Activated CD8-positive, alpha-beta T cell treated with anti-CD3 and anti-CD28 coated beads for 36 hours (primary cell): Measurements from ENCODE around the gene TBCCD1. TPM values are rescaled to one million over a fixed set of nuclear protein-coding genes. Genes with fewer than 3 reads are reported as not detected.
"Not testable (repeated sequence)": the region's sequence is repeated elsewhere in the genome, so short reads cannot be mapped to it uniquely, and the experiment has no call there.

Source experiments
- ATAC-seq: fragments of 200-7000 bp; cut with Tn5 transposase; one replicate; pipeline ENCODE4 v1.10.0; 2021; ENCODE audit warnings: mild to moderate bottlenecking, moderate library complexity
- CTCF ChIA-PET: fragments of 350-600 bp; sonication (Branson Sonifier 250); formaldehyde crosslinking; loops from one replicate; lab custom pipeline; 2021; ENCODE audit warnings: antibody characterized with exemption; lab: Charles Lee
- POLR2A ChIA-PET: fragments of 350-600 bp; sonication (Branson Sonifier 250); formaldehyde crosslinking; loops from one replicate; lab custom pipeline; 2021; ENCODE audit warnings: antibody characterized with exemption; lab: Charles Lee
- DNase-seq: peaks from one replicate; pipeline ENCODE4 v3.0.0-alpha.2; 2020
- H3K27ac Mint-ChIP-seq: one replicate; pipeline ENCODE4 v1.8.0; 2021; ENCODE audit warnings: mild to moderate bottlenecking, mixed read lengths
- H3K27me3 Mint-ChIP-seq: one replicate; pipeline ENCODE4 v1.8.0; 2021; ENCODE audit warnings: mixed read lengths
- H3K36me3 Mint-ChIP-seq: one replicate; pipeline ENCODE4 v1.8.0; 2021; ENCODE audit warnings: low read depth, mixed read lengths
- H3K4me1 Mint-ChIP-seq: one replicate; pipeline ENCODE4 v1.8.0; 2021; ENCODE audit warnings: low read depth, mixed read lengths
- H3K4me3 Mint-ChIP-seq: one replicate; pipeline ENCODE4 v1.8.0; 2021; ENCODE audit warnings: mild to moderate bottlenecking, moderate library complexity, mixed read lengths
- H3K9me3 Mint-ChIP-seq: one replicate; pipeline ENCODE4 v1.8.0; 2021; ENCODE audit warnings: mixed read lengths
- intact Hi-C: fragments of 100-400 bp; cut with micrococcal nuclease; formaldehyde crosslinking; loops from one replicate; pipeline ENCODE4 v1.10.0; 2022
- total RNA-seq, 2 experiments: library from RNA; stranded (reverse); gene quantifications; one replicate each; pipeline ENCODE4 v1.2.3, GENCODE V29; 2021
- TF ChIP-seq, protein P1 (sequence below): fragments of 200-600 bp; IDR thresholded peaks from one replicate; pipeline ENCODE4 v1.8.0; 2022; ENCODE audit warnings: antibody characterized with exemption, mild to moderate bottlenecking

Gene TBCCD1
- total RNA-seq, 2 experiments from 2014 or later, result 9.8 to 10.8 TPM

DNA sequence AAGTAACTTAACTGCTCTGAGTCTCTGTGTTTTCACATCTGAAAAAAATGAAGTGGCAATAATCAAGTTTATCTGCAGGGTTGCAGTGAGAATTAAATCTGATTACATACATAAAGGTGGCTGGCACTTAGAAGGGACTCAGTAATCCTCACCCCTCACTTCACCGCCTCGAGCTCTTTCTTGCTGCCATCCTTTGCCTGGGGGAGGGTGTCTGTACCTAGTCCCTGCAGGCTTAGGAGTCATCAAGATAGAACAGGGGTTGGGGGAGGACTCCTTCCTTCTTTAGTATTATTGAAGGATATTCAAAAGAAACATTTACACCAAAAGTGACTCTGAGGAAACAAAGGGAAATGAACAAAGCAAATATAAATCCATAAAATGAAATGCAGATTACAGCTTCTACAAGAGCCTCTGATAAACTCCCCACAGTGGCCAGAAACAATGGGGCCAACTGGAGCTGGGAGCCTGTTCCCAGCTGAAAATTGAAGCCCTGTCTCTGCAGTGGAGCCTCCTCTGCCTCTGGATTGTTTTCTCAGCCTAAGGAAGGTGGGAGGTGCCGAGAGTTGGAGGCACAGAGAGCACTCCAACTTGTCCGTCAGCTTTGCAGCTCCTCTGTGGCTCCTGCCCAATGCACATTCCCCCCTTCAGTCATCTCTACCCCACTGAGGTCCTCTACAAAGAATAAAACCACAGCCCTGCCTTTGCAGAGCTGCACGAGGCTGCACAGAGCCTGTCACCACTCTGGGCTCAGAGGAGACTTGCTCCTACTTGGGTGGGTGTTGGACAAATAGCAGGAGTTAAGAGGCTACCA is 64.8 kb downstream of the TBCCD1 start:
- intact Hi-C loops, result no loop called here
- H3K27me3 Mint-ChIP-seq, result no peaks in the 10 kb centered on the region
- POLR2A ChIA-PET, result no interaction called here
- peak; percentile 23 for DNase-seq
- no peaks in the 10 kb centered on the region for H3K36me3 Mint-ChIP-seq
- ATAC-seq, result peak; percentile 69
- TF ChIP-seq, protein P1, sequence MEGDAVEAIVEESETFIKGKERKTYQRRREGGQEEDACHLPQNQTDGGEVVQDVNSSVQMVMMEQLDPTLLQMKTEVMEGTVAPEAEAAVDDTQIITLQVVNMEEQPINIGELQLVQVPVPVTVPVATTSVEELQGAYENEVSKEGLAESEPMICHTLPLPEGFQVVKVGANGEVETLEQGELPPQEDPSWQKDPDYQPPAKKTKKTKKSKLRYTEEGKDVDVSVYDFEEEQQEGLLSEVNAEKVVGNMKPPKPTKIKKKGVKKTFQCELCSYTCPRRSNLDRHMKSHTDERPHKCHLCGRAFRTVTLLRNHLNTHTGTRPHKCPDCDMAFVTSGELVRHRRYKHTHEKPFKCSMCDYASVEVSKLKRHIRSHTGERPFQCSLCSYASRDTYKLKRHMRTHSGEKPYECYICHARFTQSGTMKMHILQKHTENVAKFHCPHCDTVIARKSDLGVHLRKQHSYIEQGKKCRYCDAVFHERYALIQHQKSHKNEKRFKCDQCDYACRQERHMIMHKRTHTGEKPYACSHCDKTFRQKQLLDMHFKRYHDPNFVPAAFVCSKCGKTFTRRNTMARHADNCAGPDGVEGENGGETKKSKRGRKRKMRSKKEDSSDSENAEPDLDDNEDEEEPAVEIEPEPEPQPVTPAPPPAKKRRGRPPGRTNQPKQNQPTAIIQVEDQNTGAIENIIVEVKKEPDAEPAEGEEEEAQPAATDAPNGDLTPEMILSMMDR, result no peak
- no peak overlapping the region for H3K27ac Mint-ChIP-seq
- H3K4me3 Mint-ChIP-seq, result no peak overlapping the region
- H3K4me1 Mint-ChIP-seq, result peaks cover 15% of the 10 kb centered on the region
- CTCF ChIA-PET, result interaction anchor here (0.7 to 2.8 kb wide), 4 partner anchors 11 to 115 kb away, joined by 3 to 9 read pairs (median 4); no protein-coding TSS in a partner anchor
- H3K9me3 Mint-ChIP-seq, result peaks cover 13% of the 10 kb centered on the region

DNA sequence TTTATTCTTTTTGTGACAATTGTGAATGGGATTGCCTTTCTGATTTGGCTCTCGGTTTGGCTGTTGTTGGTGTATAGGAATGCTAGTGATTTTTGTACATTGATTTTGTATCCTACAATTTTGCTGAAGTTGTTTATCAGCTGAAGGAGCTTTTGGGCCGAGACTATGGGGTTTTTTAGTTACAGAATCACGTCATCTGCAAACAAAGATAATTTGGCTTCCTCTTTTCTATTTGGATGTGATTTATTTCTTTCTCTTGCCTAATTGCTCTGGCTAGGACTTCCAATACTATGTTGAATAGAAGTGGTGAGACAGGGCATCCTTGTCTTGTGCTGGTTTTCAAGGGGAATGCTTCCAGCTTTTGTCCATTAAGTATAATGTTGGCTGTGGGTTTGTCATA is 67.2 kb downstream of the TBCCD1 start:
- H3K4me3 Mint-ChIP-seq, DNase-seq, ATAC-seq, POLR2A ChIA-PET, CTCF ChIA-PET, H3K36me3 Mint-ChIP-seq, H3K27ac Mint-ChIP-seq, intact Hi-C loops, H3K27me3 Mint-ChIP-seq: not testable (repeated sequence)
- Mint-ChIP-seq H3K9me3 (peaks cover 13% of the 10 kb centered on the region), H3K4me1 (peaks cover 11% of the 10 kb centered on the region)

DNA sequence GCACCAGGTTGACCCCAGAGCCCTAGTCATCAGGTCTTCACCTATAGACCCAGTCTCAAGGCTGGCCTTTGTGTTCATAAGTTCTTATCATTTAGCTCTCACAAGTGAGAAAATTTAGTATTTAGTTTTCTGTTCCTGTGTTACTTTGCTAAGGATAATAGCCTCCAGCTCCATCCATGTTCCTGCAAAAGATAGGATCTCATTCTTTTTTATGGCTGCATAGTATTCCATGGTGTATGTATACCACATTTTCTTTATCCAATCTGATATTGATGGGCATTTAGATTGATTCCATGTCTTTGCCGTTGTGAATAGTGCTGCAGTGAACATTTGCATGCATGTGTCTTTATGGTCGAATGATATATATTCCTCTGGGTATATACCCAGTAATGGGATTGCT is 69.1 kb downstream of the TBCCD1 start:
- POLR2A ChIA-PET, H3K27ac Mint-ChIP-seq, H3K36me3 Mint-ChIP-seq, ATAC-seq, H3K27me3 Mint-ChIP-seq, DNase-seq, H3K4me1 Mint-ChIP-seq, H3K4me3 Mint-ChIP-seq, CTCF ChIA-PET, intact Hi-C loops: not testable (repeated sequence)
- H3K9me3 Mint-ChIP-seq, result peaks cover 13% of the 10 kb centered on the region

DNA sequence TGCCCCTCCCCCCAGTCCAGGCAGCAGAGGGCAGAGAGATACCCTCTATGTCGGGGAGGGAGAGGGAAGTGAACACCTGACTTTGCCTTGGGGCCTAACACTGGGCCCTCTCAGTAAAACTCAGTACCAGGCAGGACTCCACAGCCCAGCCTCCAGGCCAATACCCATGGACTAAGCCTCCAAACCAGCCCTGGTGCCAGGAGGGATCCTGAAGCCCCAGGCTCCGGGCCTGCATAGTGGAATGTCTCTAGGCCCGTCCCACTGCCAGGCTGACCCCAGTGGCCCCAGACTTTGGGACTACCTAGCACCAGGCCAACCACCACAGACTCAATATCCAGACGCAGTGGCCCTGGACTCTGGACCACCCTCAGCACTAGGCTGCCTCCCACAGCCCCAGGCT is 69.5 kb downstream of the TBCCD1 start:
- no peak for ATAC-seq
- DNase-seq, result no peak
- TF ChIP-seq, protein P1, result no peak
- Mint-ChIP-seq H3K4me3 (no peak overlapping the region), H3K9me3 (peaks cover 13% of the 10 kb centered on the region), H3K27ac (no peak overlapping the region), H3K27me3 (peaks cover 2% of the 10 kb centered on the region), H3K36me3 (no peaks in the 10 kb centered on the region), H3K4me1 (peaks cover 6% of the 10 kb centered on the region)
- intact Hi-C loops, result no loop called here
- ChIA-PET CTCF (no interaction called here), POLR2A (no interaction called here)

DNA sequence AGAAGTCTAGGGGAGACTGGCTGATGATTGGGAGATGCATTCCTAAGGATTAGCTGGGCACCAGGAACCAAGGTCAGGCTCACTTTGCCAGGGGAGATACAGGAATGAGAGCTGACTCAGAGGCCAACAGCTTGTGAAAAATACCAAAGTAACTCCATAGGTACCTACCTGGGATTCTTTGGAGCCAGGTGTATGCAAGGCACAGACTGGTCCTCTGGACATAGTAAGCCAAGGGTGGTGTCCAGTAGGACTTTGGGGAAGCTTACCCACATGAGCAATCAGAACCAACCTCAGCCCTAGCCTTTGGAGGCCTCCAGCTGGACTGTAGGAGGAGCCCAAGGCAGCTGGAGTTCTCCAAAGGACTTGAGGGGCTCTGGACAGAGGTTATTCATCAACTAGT is 70.5 kb downstream of the TBCCD1 start:
- Mint-ChIP-seq H3K27ac (no peak overlapping the region), H3K4me3 (no peak overlapping the region), H3K27me3 (peaks cover 2% of the 10 kb centered on the region), H3K36me3 (no peaks in the 10 kb centered on the region), H3K9me3 (peaks cover 13% of the 10 kb centered on the region), H3K4me1 (peaks cover 4% of the 10 kb centered on the region)
- DNase-seq (no peak), ATAC-seq (no peak)
- CTCF ChIA-PET, result interaction anchor here (2.9 kb wide), 1 partner anchor 43 kb away, joined by 17 read pairs; no protein-coding TSS in a partner anchor
- POLR2A ChIA-PET, result interaction anchor here (0.6 to 1.2 kb wide), 2 partner anchors 40 to 49 kb away, joined by 3 read pairs; no protein-coding TSS in a partner anchor
- TF ChIP-seq, protein P1, result no peak
- intact Hi-C loops, result no loop called here

Other genes with a start within 250 kb of the TBCCD1 start
- gene DGKG, start 205.1 kb downstream of the TBCCD1 start, total RNA-seq, result under 1 TPM; 0.18 to 0.36 TPM
- gene CRYGS, start 23.0 kb downstream of the TBCCD1 start, total RNA-seq, result 1 to 10 TPM; 1.4 to 2.6 TPM
- gene DNAJB11, start 3.4 kb upstream of the TBCCD1 start, total RNA-seq, result 10 to 100 TPM; 30.0 to 31.5 TPM
- gene AHSG, start 45.7 kb upstream of the TBCCD1 start, total RNA-seq, result not detected
- not detected for gene FETUB, start 73.1 kb upstream of the TBCCD1 start, total RNA-seq
- not detected for gene HRG, start 98.7 kb upstream of the TBCCD1 start, total RNA-seq
- gene KNG1, start 150.0 kb upstream of the TBCCD1 start, total RNA-seq, result not detected
- 100 to 1,000 TPM; 450 to 466 TPM for gene EIF4A2, start 216.2 kb upstream of the TBCCD1 start, total RNA-seq
- 100 to 1,000 TPM; 110 to 125 TPM for gene RFC4, start 239.1 kb upstream of the TBCCD1 start, total RNA-seq